ELF-1 (cell line): Measurements from ENCODE around the gene TRMT11.
"Not testable (repeated sequence)": the region's sequence is repeated elsewhere in the genome, so short reads cannot be mapped to it uniquely, and the experiment has no call there.

Source experiments
- DNase-seq: peaks from one replicate; pipeline ENCODE4 v3.0.0-alpha.2; 2016; ENCODE audit warnings: low read depth, low spot score

TRMT11 gene

DNA sequence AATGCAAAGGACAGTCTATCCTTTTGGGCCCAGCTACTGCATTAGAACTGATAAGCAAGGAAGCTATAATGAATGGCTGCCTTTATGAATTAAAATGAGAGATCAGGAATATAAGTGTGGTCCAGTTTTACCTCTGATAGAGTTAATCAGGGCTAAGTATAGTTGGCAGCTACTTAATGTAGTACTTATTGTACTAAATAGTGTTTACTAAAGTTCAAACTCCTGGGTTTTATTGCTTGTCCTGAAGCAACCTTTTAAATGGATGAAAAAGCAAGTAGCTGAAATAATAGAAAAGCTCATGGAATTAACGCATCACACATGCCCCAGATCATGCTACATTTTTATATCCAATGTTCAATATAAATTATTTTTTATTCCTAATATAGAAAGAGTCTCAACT lies 5.3 kb downstream of the TRMT11 start:
- DNase-seq, result no peak

GRCh38 chr6:125994670-125995488 lies 8.5 kb downstream of the TRMT11 start:
- DNase-seq, result no peak

- DNase-seq, result peak; percentile 36
These were observed 9.7 kb downstream of the TRMT11 start for GRCh38 chr6:125995972-125996580.

DNA sequence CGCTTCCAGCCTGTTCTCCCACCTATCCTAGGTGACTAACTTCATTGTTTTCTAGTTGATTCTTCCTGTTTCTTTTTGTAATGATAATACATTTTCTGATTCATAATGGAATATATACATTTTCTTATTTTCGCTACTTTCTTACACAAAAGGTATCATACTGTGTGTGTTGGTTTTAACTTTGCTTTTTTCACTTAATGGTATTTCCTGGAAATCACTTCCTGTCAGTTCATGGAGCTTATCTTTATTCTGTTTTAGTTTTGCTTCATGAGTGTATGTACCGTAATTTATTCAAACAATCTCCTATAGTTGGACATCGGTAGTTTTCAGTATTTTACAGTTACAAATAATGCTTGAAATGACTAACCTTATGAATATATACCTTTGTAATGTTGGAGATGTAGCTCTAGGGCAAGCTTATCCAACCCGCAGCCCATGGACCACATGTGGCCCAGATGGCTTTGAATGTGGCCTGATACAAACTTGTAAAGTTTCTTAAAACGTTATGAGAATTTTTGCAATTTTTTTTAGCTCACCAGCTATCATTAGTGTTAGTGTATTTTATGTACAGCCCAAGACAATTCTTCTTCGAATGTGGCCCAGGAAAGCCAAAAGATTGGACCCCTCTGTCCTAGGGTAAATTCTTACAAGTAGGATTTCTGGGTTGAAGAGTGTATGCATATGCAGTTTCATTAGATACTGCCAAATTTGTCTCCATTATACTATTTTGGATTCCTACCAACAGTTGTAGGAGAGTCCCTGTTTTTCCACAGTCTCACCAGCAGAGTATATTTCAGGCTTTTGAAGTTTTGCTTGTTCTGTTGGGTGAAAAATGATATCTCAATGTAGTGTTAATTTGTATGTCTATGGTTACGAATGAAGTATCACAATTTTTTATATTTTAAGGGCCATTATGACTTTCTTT lies 16.7 kb downstream of the TRMT11 start:
- no peak for DNase-seq

- DNase-seq, result no peak
These were observed 21.5 kb downstream of the TRMT11 start for GRCh38 chr6:126007800-126008199.

GRCh38 chr6:126010040-126010439 lies 23.7 kb downstream of the TRMT11 start:
- no peak for DNase-seq

DNA sequence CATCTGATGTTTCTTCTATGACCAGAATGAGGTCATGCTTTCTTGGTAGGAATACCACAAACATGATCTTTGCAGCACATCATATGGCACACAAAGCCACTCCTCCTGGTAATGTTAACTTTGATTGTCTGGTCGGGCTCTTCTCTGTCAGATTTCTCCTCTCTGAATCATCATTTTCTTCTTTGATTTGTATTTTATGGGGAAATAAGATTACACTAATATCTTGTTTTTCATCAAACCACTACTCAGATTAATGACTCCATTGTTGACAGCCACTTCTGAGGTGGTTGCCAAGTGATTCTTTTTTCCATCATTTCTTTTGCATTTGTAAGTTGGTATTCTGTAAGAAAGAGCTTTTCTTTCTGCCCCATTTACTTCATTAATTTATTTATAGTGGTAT lies 29.5 kb downstream of the TRMT11 start:
- DNase-seq, result no peak

GRCh38 chr6:126016591-126016990 lies 30.3 kb downstream of the TRMT11 start:
- no peak for DNase-seq

GRCh38 chr6:126017668-126018067 lies 31.3 kb downstream of the TRMT11 start:
- DNase-seq, result no peak

DNA sequence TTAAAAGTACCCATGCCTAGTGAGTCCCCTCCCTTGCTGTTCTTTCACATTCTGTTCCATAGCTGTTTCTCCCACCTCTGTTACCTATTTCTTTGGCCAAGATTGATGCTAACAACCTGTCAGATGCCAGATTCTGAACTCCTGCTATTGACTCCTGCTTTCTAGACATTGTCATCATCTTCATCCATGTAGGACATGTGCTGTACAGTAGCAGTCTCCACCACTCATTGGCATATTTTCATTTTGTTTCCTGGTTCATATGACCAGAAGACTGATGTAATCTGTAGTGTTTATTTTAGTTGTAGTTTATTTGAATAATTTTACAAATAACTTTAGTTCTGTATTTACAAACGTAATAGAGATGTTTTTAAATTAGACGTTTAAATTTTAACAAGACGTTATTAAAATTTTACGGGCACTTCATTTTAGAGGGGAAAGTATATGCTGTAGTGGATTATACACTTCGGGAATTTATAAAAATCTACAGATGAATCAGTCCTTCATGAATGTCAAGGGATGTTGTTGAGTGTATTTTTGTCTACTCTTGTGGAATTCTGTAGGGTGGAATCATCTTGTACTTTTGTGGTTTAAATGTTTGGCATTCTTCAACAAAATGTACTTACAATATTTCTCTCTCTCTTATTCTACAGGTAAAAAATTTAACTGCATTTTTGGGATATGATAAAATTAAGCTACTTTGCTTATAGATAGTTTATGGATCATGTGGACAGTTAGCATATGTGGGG lies 34.1 kb downstream of the TRMT11 start:
- DNase-seq, result no peak

GRCh38 chr6:126023474-126023873 lies 37.1 kb downstream of the TRMT11 start:
- not testable (repeated sequence) for DNase-seq

GRCh38 chr6:126026001-126026400 lies 39.7 kb downstream of the TRMT11 start:
- DNase-seq, result no peak

- DNase-seq, result no peak
These were observed 41.3 kb downstream of the TRMT11 start for GRCh38 chr6:126027601-126028000.

DNA sequence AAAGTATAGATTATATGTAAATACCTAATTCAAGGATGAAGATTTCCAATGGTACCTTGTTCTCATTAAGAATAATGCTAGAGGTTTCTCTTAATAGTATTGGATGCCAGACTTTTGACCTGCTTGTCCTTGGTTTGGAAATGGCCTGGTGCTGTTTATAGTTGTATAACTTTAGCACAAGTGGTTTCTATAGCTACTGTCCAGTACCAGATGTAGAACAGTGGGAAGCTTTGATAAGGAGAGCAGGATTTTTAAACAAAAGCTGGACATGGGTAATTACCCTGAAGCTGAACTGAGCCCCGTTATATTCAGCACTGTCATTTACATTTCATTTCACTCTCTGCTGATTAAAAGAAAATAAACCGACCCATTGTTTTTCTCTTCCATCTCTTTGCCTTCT lies 43.7 kb downstream of the TRMT11 start:
- no peak for DNase-seq

GRCh38 chr6:126033696-126034095 lies 47.4 kb downstream of the TRMT11 start:
- DNase-seq, result peak; percentile 32

DNA sequence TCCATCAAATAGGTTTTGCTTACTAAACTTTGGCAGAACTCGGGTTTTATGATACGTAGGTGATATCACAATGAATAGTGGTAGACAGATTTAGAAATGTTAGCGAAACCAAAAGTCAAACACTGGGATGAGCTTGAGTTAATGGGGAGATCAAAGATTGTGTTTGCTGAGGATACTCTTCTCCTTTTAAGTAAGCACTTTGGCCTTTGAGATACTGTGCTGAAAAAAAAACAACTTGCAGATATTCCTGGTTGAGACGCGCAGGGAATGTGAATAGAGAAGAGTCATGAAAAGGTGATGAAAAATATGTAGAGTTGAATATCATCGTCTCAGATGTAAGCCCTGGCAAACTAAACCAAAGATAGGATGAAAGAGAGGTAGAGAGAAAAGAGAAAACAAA lies 48.3 kb downstream of the TRMT11 start:
- DNase-seq, result no peak

DNA sequence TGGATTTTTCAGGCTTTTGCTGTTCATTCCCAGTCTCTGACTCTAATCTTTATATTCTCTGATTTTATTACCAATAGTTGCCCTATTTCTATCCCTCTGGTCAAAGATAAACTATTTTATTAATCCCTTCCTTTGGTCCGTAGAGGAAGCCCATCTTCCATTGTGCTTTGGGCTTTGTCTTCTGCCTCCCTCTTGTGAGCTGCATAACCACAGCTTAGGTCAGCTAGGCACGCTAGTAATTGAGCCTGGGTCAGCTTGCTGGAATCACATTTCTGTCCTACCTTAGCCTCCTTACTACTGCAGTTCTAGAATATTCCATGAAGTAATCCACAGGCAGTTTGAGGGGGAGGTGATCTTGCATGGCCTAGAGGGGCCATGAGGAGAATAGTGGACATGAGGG lies 49.4 kb downstream of the TRMT11 start:
- DNase-seq, result no peak

- no peak for DNase-seq
These were observed 51.9 kb downstream of the TRMT11 start for GRCh38 chr6:126038234-126038633.

GRCh38 chr6:126039284-126039683 lies 52.9 kb downstream of the TRMT11 start:
- no peak for DNase-seq

- no peak for DNase-seq
These were observed 54.1 kb downstream of the TRMT11 start for GRCh38 chr6:126040394-126040793.

DNA sequence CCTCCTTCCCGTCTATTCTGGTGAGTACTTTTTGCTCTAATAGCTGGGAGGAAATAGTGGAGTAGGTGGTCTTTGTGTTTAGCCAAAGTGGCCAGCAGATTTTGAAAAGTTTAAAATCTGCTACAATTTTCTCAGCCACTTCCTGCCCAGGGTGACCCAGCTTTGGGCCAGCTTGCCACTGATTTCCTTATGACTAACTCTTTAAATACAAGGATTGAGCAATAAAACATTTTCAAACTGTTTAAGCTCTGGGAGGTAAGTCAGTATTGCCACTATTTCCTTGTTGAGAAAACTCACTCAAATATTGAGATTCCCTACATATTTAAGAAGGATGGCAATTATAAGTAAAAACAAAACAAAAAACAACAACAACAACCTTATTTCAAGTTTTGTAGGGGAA lies 54.5 kb downstream of the TRMT11 start:
- no peak for DNase-seq

GRCh38 chr6:126041516-126041915 lies 55.2 kb downstream of the TRMT11 start:
- no peak for DNase-seq
